Measurements from ENCODE around the gene UGGT2.

The UGGT2 gene

DNA sequence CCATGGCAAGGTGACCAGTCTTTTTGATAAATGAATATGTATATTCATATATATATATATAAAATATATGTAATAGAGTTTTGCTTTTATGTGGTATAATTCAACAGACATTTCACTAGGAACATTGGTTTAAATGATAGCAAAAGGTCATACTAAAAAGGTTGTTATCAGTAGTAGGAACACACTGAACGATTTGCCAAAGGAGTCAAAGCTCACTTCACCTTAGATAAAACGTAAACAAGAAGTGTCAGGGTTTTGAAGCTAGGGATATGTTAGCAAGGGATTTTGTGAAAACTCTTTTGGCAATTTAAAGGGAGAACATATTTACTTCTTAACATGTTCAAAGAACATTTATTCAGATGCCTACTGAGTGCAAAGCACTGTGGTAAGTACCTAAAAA, 28.7 kb upstream of the UGGT2 start:
- DNase-seq = no peak
- Histone ChIP-seq H4K5ac (ENCODE audit: low read length) (no peak overlapping the region), H3K36me3 (ENCODE audit: control insufficient read depth, insufficient read depth, low read length) (no peaks in the 10 kb centered on the region), H3K4me1 (ENCODE audit: control insufficient read depth, low read depth, low read length) (no peaks in the 10 kb centered on the region), H3K79me1 (ENCODE audit: low read length) (no peaks in the 10 kb centered on the region), H3K27ac (ENCODE audit: low read depth, low read length) (no peak overlapping the region), H2BK120ac (ENCODE audit: low read depth, low read length) (no peak overlapping the region), H3K23ac (ENCODE audit: low read length) (no peak overlapping the region), H3K4ac (ENCODE audit: low read depth, low read length) (no peak overlapping the region), H3K4me2 (ENCODE audit: low read length) (no peak overlapping the region), H3K4me3 (ENCODE audit: low read length) (no peak overlapping the region), H3K27me3 (ENCODE audit: insufficient read depth, low read length, poor library complexity) (no peaks in the 10 kb centered on the region), H3K56ac (ENCODE audit: low read length) (no peak overlapping the region), H3K9ac (ENCODE audit: low read length) (no peak overlapping the region), H3K18ac (ENCODE audit: low read length) (no peak overlapping the region), H2BK15ac (replicated peaks; ENCODE audit: low read depth) (no peak overlapping the region), H4K8ac (ENCODE audit: low read depth, low read length) (no peak overlapping the region), H3K79me2 (ENCODE audit: control insufficient read depth, insufficient read depth, low read length) (no peaks in the 10 kb centered on the region), H2AK5ac (ENCODE audit: low read length) (no peak overlapping the region), H2BK5ac (ENCODE audit: low read length) (no peak overlapping the region)
- WGBS (ENCODE audit: extremely low coverage, insufficient coverage, low lambda C conversion rate) = no CpG with 5 or more reads among the region's 2 CpGs

DNA sequence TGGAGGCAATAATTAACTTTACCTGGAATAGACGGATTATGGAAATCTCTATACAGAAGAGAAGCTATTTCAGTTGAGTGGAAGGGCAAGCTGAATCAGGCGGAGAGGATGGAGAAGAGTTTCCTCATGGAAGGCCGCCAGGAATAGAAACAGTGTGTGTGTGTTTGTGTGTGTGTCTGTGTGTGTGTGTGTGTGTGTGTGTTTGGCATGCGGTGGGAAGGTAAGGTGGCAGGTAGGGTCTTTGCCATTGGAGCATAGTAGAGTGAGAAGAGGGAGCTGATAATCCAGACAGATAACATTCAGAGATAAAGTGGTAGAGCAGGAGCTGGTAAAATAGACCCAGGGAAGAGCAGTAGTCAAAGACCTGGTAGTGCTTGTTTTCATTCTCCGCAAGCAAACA, 27.5 kb upstream of the UGGT2 start:
- Histone ChIP-seq H3K56ac (ENCODE audit: low read length) (no peak overlapping the region), H4K5ac (ENCODE audit: low read length) (no peak overlapping the region), H3K18ac (ENCODE audit: low read length) (no peak overlapping the region), H2BK15ac (replicated peaks; ENCODE audit: low read depth) (no peak overlapping the region), H3K36me3 (ENCODE audit: control insufficient read depth, insufficient read depth, low read length) (no peaks in the 10 kb centered on the region), H2BK120ac (ENCODE audit: low read depth, low read length) (no peak overlapping the region), H3K27me3 (ENCODE audit: insufficient read depth, low read length, poor library complexity) (no peaks in the 10 kb centered on the region), H3K23ac (ENCODE audit: low read length) (no peak overlapping the region), H3K4me1 (ENCODE audit: control insufficient read depth, low read depth, low read length) (no peaks in the 10 kb centered on the region), H3K79me2 (ENCODE audit: control insufficient read depth, insufficient read depth, low read length) (no peaks in the 10 kb centered on the region), H3K4ac (ENCODE audit: low read depth, low read length) (no peak overlapping the region), H3K79me1 (ENCODE audit: low read length) (no peaks in the 10 kb centered on the region), H3K9ac (ENCODE audit: low read length) (no peak overlapping the region), H3K4me2 (ENCODE audit: low read length) (no peak overlapping the region), H4K8ac (ENCODE audit: low read depth, low read length) (no peak overlapping the region), H2BK5ac (ENCODE audit: low read length) (no peak overlapping the region), H3K4me3 (ENCODE audit: low read length) (no peak overlapping the region), H3K27ac (ENCODE audit: low read depth, low read length) (no peak overlapping the region), H2AK5ac (ENCODE audit: low read length) (no peak overlapping the region)
- WGBS (ENCODE audit: extremely low coverage, insufficient coverage, low lambda C conversion rate) = no CpG with 5 or more reads among the region's 5 CpGs
- DNase-seq = peak; percentile 53

DNA sequence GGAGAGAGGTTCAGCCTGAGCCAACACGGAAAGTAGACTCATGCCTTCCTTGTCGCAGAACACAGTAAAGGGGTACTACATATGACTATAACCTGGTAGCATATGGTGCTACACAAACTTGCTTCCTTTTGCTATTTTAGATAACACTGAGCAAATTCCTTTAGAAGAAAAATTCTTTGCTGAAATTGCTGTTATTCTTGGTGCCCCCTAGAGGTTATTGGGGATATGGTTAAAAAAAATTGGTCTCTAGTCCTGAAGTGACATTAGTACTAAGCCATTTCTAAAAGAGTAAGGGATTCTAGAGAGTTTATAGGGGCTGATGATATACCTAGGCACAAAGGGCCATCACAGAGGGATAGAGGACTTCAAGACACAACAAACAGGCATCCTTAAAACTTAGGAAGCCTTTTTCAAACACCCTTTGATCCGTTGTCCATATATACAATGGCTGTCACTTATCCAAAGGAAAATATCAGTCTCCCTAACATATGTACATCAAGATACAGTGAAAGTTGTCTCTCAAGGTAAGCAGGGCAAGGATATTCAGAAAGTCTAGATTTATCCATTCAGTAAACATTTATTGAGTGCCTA, 22.8 kb upstream of the UGGT2 start:
- no peak overlapping the region for H3K4me2 ChIP-seq (ENCODE audit: low read length)
- H2BK15ac ChIP-seq (replicated peaks; ENCODE audit: low read depth) = no peak overlapping the region
- H3K4me1 ChIP-seq (ENCODE audit: control insufficient read depth, low read depth, low read length) = no peaks in the 10 kb centered on the region
- H3K79me1 ChIP-seq (ENCODE audit: low read length) = no peaks in the 10 kb centered on the region
- no peak overlapping the region for H3K18ac ChIP-seq (ENCODE audit: low read length)
- H4K8ac ChIP-seq (ENCODE audit: low read depth, low read length) = no peak overlapping the region
- H4K5ac ChIP-seq (ENCODE audit: low read length) = no peak overlapping the region
- H3K79me2 ChIP-seq (ENCODE audit: control insufficient read depth, insufficient read depth, low read length) = no peaks in the 10 kb centered on the region
- H2AK5ac ChIP-seq (ENCODE audit: low read length) = no peak overlapping the region
- H3K4me3 ChIP-seq (ENCODE audit: low read length) = no peak overlapping the region
- no peak overlapping the region for H2BK120ac ChIP-seq (ENCODE audit: low read depth, low read length)
- no peaks in the 10 kb centered on the region for H3K36me3 ChIP-seq (ENCODE audit: control insufficient read depth, insufficient read depth, low read length)
- H3K9ac ChIP-seq (ENCODE audit: low read length) = no peak overlapping the region
- H3K27me3 ChIP-seq (ENCODE audit: insufficient read depth, low read length, poor library complexity) = no peaks in the 10 kb centered on the region
- WGBS (ENCODE audit: extremely low coverage, insufficient coverage, low lambda C conversion rate) = no CpG with 5 or more reads among the region's 3 CpGs
- no peak overlapping the region for H3K23ac ChIP-seq (ENCODE audit: low read length)
- peak; percentile 21 for DNase-seq
- no peak overlapping the region for H3K4ac ChIP-seq (ENCODE audit: low read depth, low read length)
- H2BK5ac ChIP-seq (ENCODE audit: low read length) = no peak overlapping the region
- H3K56ac ChIP-seq (ENCODE audit: low read length) = no peak overlapping the region
- H3K27ac ChIP-seq (ENCODE audit: low read depth, low read length) = no peak overlapping the region

DNA sequence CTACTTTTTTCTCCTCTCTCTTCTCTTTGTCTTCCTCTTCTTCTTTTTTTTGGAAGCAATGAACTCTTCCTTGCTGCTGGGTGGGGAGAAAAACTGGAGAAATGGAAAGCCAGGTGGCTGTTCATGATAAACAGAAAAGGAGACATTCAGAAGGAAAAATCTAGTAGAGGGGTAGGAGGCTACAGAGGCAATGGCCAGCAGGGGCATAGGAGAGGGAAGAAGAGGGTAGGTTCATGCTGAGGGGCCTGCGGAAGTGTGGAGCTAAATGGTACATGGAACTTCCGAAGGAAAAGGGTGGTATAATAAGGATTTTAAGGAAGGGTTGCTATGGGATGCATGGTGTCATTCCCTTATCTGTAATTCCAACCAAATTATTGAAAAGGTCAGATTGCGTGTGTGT, 19.2 kb upstream of the UGGT2 start:
- Histone ChIP-seq H4K5ac (ENCODE audit: low read length) (no peak overlapping the region), H3K36me3 (ENCODE audit: control insufficient read depth, insufficient read depth, low read length) (no peaks in the 10 kb centered on the region), H3K27me3 (ENCODE audit: insufficient read depth, low read length, poor library complexity) (no peaks in the 10 kb centered on the region), H3K4me3 (ENCODE audit: low read length) (no peak overlapping the region), H2AK5ac (ENCODE audit: low read length) (no peak overlapping the region), H3K27ac (ENCODE audit: low read depth, low read length) (no peak overlapping the region), H2BK15ac (replicated peaks; ENCODE audit: low read depth) (no peak overlapping the region), H2BK5ac (ENCODE audit: low read length) (no peak overlapping the region), H3K4me1 (ENCODE audit: control insufficient read depth, low read depth, low read length) (no peaks in the 10 kb centered on the region), H3K79me1 (ENCODE audit: low read length) (no peaks in the 10 kb centered on the region), H4K8ac (ENCODE audit: low read depth, low read length) (no peak overlapping the region), H3K4ac (ENCODE audit: low read depth, low read length) (no peak overlapping the region), H2BK120ac (ENCODE audit: low read depth, low read length) (no peak overlapping the region), H3K4me2 (ENCODE audit: low read length) (no peak overlapping the region), H3K9ac (ENCODE audit: low read length) (no peak overlapping the region), H3K23ac (ENCODE audit: low read length) (no peak overlapping the region), H3K56ac (ENCODE audit: low read length) (no peak overlapping the region), H3K79me2 (ENCODE audit: control insufficient read depth, insufficient read depth, low read length) (no peaks in the 10 kb centered on the region), H3K18ac (ENCODE audit: low read length) (no peak overlapping the region)
- no CpG with 5 or more reads among the region's 3 CpGs for WGBS (ENCODE audit: extremely low coverage, insufficient coverage, low lambda C conversion rate)
- DNase-seq = peak; percentile 39

DNA sequence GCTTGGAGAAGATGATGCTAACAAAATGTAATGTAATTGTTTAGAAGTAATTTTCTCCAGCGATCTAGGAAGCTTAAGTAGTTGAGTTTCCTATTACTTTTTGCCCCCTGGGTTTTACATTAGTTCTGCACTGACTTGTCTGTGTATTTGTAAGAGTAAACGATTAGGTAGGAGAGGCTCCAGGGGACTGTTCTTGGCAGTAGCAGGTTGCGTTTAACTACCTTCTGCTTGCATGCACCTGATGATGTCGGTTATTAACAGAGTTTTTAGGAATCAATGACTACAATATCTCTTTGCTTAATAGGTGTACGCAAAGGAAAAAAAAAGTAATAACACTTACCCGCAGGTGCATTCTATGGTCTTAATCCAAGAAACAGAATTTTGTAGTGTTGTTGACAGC, 18.3 kb upstream of the UGGT2 start:
- no peak for DNase-seq
- Histone ChIP-seq H3K4me3 (ENCODE audit: low read length) (no peak overlapping the region), H3K4me2 (ENCODE audit: low read length) (no peak overlapping the region), H3K27me3 (ENCODE audit: insufficient read depth, low read length, poor library complexity) (no peaks in the 10 kb centered on the region), H3K79me2 (ENCODE audit: control insufficient read depth, insufficient read depth, low read length) (no peaks in the 10 kb centered on the region), H3K9ac (ENCODE audit: low read length) (no peak overlapping the region), H3K79me1 (ENCODE audit: low read length) (no peaks in the 10 kb centered on the region), H3K56ac (ENCODE audit: low read length) (no peak overlapping the region), H2AK5ac (ENCODE audit: low read length) (no peak overlapping the region), H2BK120ac (ENCODE audit: low read depth, low read length) (no peak overlapping the region), H3K4ac (ENCODE audit: low read depth, low read length) (no peak overlapping the region), H3K36me3 (ENCODE audit: control insufficient read depth, insufficient read depth, low read length) (no peaks in the 10 kb centered on the region), H4K8ac (ENCODE audit: low read depth, low read length) (no peak overlapping the region), H3K18ac (ENCODE audit: low read length) (no peak overlapping the region), H2BK15ac (replicated peaks; ENCODE audit: low read depth) (no peak overlapping the region), H4K5ac (ENCODE audit: low read length) (no peak overlapping the region), H2BK5ac (ENCODE audit: low read length) (no peak overlapping the region), H3K23ac (ENCODE audit: low read length) (no peak overlapping the region), H3K4me1 (ENCODE audit: control insufficient read depth, low read depth, low read length) (no peaks in the 10 kb centered on the region), H3K27ac (ENCODE audit: low read depth, low read length) (no peak overlapping the region)
- no CpG with 5 or more reads among the region's 6 CpGs for WGBS (ENCODE audit: extremely low coverage, insufficient coverage, low lambda C conversion rate)

DNA sequence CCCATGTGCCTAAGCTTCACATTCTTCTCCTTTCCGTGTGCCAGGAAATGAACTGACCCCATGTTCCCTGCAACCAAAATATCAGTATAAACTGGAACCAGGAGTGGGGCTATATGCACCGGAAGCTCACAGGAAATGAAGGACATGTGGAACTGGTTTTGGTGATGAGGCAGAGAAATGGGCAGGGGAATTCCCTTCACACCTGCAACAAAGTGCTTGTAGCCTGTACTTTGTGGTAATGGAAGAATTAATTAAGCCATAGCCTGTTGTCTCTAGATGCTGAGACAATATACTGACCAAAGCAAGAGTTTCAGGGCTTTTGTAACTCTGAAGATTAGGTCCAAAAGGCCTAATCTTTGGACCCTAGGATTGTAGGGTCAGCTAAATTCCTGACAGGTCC, 15.5 kb upstream of the UGGT2 start:
- Histone ChIP-seq H3K4me1 (ENCODE audit: control insufficient read depth, low read depth, low read length) (no peaks in the 10 kb centered on the region), H3K56ac (ENCODE audit: low read length) (no peak overlapping the region), H3K36me3 (ENCODE audit: control insufficient read depth, insufficient read depth, low read length) (no peaks in the 10 kb centered on the region), H3K27me3 (ENCODE audit: insufficient read depth, low read length, poor library complexity) (no peaks in the 10 kb centered on the region), H3K4me2 (ENCODE audit: low read length) (no peak overlapping the region), H3K4ac (ENCODE audit: low read depth, low read length) (no peak overlapping the region), H2AK5ac (ENCODE audit: low read length) (no peak overlapping the region), H2BK15ac (replicated peaks; ENCODE audit: low read depth) (no peak overlapping the region), H2BK120ac (ENCODE audit: low read depth, low read length) (no peak overlapping the region), H2BK5ac (ENCODE audit: low read length) (no peak overlapping the region), H3K27ac (ENCODE audit: low read depth, low read length) (no peak overlapping the region), H3K18ac (ENCODE audit: low read length) (no peak overlapping the region), H3K79me1 (ENCODE audit: low read length) (no peaks in the 10 kb centered on the region), H4K8ac (ENCODE audit: low read depth, low read length) (no peak overlapping the region), H3K23ac (ENCODE audit: low read length) (no peak overlapping the region), H3K79me2 (ENCODE audit: control insufficient read depth, insufficient read depth, low read length) (no peaks in the 10 kb centered on the region), H3K4me3 (ENCODE audit: low read length) (no peak overlapping the region), H4K5ac (ENCODE audit: low read length) (no peak overlapping the region), H3K9ac (ENCODE audit: low read length) (no peak overlapping the region)
- no peak for DNase-seq
- WGBS (ENCODE audit: extremely low coverage, insufficient coverage, low lambda C conversion rate) = no CpG with 5 or more reads among the region's 2 CpGs

Data from mesendoderm (in vitro differentiated cells).